Left renal pelvis (tissue), 4 donors: ENCODE results near the gene DOC2B. TPM values are rescaled to one million over a fixed set of nuclear protein-coding genes. Genes with fewer than 3 reads are reported as not detected.
"Not testable (repeated sequence)": the region's sequence is repeated elsewhere in the genome, so short reads cannot be mapped to it uniquely, and the experiment has no call there.

ENCODE experiments used
- DNase-seq, 4 donors: peaks; one replicate each; pipeline ENCODE4 v3.0.0-alpha.2; 2013; ENCODE audit warnings: low read depth in 4 of 4, low spot score in 3 of 4
- polyA plus RNA-seq, 4 donors: library from polyadenylated mRNA; unstranded; fragments of 120-200 nt; gene quantifications; one replicate each; pipeline ENCODE4 v1.2.1, GENCODE V29; 2013; ENCODE audit not compliant: insufficient read length in 4 of 4

Gene DOC2B
- polyA plus RNA-seq, 4 donors = 5.6 to 89.6 (median 68.5) TPM

- no peak for DNase-seq
These were observed 32.0 kb upstream of the DOC2B start for GRCh38 chr17:213286-214105.

GRCh38 chr17:210402-210801 lies 29.0 kb upstream of the DOC2B start:
- no peak for DNase-seq

- no peak for DNase-seq
These were observed 27.0 kb upstream of the DOC2B start for GRCh38 chr17:208429-208828.

- DNase-seq = no peak
These were observed 26.3 kb upstream of the DOC2B start for GRCh38 chr17:207775-208174.

GRCh38 chr17:206941-207560 lies 25.6 kb upstream of the DOC2B start:
- DNase-seq = no peak

- DNase-seq = not testable (repeated sequence)
These were observed 25.0 kb upstream of the DOC2B start for GRCh38 chr17:206484-206883.

GRCh38 chr17:205817-206216 lies 24.4 kb upstream of the DOC2B start:
- DNase-seq = no peak

GRCh38 chr17:205148-205669 lies 23.8 kb upstream of the DOC2B start:
- DNase-seq = no peak

- no peak for DNase-seq
These were observed 23.1 kb upstream of the DOC2B start for GRCh38 chr17:204427-205147.

GRCh38 chr17:202501-202951 lies 21.1 kb upstream of the DOC2B start:
- no peak for DNase-seq

- DNase-seq = not testable (repeated sequence)
These were observed 20.3 kb upstream of the DOC2B start for GRCh38 chr17:201736-202135.

- DNase-seq = not testable (repeated sequence)
These were observed 19.8 kb upstream of the DOC2B start for GRCh38 chr17:201257-201656.

GRCh38 chr17:200586-200985 lies 19.1 kb upstream of the DOC2B start:
- no peak for DNase-seq

GRCh38 chr17:199806-200545 lies 18.5 kb upstream of the DOC2B start:
- DNase-seq = no peak

- DNase-seq = no peak
These were observed 17.7 kb upstream of the DOC2B start for GRCh38 chr17:199191-199604.

GRCh38 chr17:198225-198624 lies 16.8 kb upstream of the DOC2B start:
- DNase-seq = not testable (repeated sequence)

GRCh38 chr17:197352-197751 lies 15.9 kb upstream of the DOC2B start:
- DNase-seq = no peak

GRCh38 chr17:194828-195602 lies 13.6 kb upstream of the DOC2B start:
- DNase-seq = no peak
